GM12801 (cell line): ENCODE results near the gene PDE3A.

Source experiments
- CTCF ChIP-seq: IDR thresholded peaks from one replicate; pipeline ENCODE4 v1.5.1; 2011; ENCODE audit warnings: control low read depth; ENCODE audit not compliant: insufficient read length; ENCODE audit errors: extremely low read depth

The PDE3A gene

DNA sequence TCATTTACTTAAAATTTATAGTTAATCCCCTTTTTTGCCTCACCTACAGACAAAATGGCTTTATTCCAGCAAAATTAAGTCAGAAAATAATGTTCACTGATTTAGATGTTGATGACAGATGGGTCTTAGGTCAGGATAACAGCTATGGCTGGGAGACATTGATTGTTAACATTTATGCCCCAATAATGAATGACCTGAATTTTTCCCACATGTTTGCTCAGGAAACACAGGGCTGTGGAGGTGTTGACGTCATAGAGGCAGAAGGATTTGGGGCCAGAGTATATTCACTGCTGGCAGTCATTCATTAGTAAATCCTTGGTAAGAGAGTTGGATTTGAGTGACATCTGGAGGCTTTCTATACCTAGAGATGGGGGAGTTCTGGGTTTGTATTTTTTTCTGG is 121.3 kb downstream of the PDE3A start:
- TF ChIP-seq CTCF: no peak

GRCh38 chr12:20490213-20490612 is 121.9 kb downstream of the PDE3A start:
- TF ChIP-seq CTCF: no peak

DNA sequence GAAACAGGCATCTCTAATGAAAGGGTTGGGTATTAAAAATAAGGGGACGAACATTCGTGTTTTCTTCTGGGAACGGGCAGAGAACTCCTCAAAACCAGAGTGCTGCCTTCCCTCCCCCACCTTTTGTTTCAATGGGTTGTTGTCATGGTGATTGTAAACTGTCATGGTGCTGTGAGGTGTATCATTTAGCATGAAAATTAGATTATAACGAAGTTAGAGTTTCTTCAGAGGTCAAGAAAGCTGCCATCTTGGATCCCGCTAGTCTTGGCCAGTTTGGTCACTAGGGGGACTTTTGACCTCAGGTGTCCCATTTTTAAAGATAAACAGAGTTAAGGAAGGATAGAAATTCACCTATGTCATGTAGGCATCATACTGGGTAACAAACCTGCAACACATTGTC is 123.0 kb downstream of the PDE3A start:
- TF ChIP-seq CTCF: no peak

DNA sequence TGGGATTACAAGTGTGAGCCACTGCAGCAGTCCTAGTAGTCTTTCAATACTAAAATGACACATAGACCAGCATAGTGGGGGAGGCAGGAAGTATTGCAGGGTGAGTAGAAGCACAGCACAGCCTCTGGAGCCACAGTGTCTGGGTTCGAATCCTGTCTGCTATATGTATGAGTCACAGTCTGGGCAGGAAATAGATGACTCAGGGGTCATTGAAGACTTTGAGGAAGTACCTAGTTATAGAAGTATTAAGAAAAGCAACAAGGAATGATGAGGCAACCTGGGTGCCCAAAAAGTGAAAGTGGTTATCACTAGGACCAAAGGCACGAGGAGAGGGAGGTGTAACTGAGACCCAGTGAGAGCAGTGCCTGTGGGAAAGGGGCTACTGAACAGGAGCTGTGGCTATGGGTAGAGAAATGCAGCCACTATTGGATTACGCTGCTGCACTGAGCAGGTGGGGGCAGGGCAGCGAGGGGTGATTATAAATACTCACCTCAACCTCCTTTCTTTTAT is 124.0 kb downstream of the PDE3A start:
- no peak for TF ChIP-seq CTCF

DNA sequence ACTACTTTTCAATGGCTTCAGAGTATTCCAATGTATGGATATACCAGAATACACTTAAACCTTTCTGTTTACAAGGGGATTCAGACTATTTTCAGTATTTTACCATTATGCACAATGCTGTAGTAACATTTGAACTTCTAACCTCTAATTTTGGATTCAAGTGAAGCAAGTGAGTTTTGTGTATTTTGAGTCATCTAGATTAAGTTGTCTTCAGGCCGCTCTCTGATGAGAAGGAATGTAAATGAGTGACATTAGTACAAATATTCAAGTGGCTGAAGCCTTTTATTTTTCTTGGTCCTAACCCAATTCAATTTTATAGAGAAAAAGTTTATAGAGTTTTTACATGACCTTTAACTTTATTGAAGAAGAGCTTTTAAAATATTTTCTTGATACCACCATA is 125.6 kb downstream of the PDE3A start:
- no peak for TF ChIP-seq CTCF

DNA sequence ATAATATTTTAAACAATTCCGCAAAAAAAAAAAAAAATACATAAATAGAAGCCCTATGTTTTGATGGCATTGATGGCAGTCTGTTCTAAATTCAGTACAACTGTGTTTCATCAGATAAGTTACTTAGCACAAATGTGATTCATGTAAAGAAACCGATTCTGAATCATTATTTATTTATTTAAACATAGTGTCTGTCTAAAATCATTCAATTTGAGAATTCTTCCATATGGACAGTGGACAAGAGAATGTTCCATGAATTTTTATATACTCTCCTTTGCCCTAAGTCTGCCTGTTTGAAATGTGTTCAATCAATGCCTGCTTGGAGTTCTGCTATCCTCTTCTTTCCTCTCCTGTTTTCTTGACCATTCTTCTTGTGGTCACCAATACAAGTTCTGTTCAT is 126.5 kb downstream of the PDE3A start:
- no peak for TF ChIP-seq CTCF

DNA sequence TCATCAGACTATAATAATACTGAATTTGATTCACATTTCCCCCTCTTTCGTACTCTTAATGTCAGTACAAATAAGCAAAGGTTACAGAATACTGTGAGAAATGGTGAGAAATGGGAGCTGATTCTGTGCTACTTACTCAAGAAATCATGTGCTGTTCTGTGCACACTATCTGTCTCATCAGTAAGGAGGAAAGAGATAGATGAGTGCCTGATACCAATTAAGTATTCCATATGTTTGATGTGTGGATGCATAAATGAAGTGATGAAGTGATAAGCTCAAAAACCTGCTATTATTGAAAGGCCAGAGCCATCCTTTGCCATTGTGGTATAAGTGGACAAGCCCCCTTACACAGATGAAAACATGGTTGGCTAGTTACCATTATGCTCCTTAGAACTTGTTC is 127.7 kb downstream of the PDE3A start:
- TF ChIP-seq CTCF: no peak

GRCh38 chr12:20497707-20498106 is 129.4 kb downstream of the PDE3A start:
- TF ChIP-seq CTCF: no peak
